ENCODE measurements around the gene RNF169. TPM values are rescaled to one million over a fixed set of nuclear protein-coding genes. Genes with fewer than 3 reads are reported as not detected.

RNF169 gene
- total and polyA plus RNA-seq, 2 experiments from 2014 or later: 0.78 to 16.5 TPM

- TF ChIP-seq, protein P1, sequence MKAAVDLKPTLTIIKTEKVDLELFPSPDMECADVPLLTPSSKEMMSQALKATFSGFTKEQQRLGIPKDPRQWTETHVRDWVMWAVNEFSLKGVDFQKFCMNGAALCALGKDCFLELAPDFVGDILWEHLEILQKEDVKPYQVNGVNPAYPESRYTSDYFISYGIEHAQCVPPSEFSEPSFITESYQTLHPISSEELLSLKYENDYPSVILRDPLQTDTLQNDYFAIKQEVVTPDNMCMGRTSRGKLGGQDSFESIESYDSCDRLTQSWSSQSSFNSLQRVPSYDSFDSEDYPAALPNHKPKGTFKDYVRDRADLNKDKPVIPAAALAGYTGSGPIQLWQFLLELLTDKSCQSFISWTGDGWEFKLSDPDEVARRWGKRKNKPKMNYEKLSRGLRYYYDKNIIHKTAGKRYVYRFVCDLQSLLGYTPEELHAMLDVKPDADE (IDR thresholded peaks at IDR 0.05): no peak
Measured at GRCh38 chr11:74703211-74703610, 45.4 kb upstream of the RNF169 start (continued).

DNA sequence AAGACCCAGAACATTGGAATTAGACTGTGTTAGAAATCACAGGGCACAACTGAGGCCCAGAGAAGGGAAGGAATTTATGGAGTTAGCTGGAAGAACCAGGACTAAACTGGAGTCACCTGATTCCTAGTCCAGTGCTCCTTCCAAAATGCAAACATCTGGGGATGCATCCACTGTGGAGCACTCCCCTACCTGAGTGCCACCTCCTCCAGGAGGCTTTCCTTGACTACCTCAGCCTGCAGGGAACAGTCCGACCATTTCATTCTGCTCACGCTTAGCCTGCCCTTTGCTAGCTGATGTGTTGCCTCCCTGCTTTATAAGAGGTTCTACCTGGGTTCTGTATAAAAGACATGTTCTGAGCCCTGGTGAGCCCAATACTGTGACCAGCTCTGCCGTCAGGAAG lies 41.5 kb upstream of the RNF169 start:
- ATAC-seq (no peak), DNase-seq (ENCODE audit: low spot score) (no peak)
- H3K27me3 ChIP-seq (ENCODE audit: insufficient read depth): no peaks in the 10 kb centered on the region
- H3K27ac ChIP-seq (ENCODE audit: low read depth): no peak overlapping the region
- Mint-ChIP-seq H3K9me3 (no peaks in the 10 kb centered on the region), H3K36me3 (ENCODE audit: low read depth) (no peaks in the 10 kb centered on the region), H3K4me3 (no peak overlapping the region), H3K4me1 (peaks cover 11% of the 10 kb centered on the region), H3K27me3 (ENCODE audit: insufficient read depth, low read depth, poor library complexity) (peaks cover 20% of the 10 kb centered on the region), H3K27ac (no peak overlapping the region)
- no peaks in the 10 kb centered on the region for H3K36me3 ChIP-seq (ENCODE audit: insufficient read depth)
- no peaks in the 10 kb centered on the region for H3K9me2 ChIP-seq (ENCODE audit: insufficient read depth)
- H3F3A ChIP-seq (replicated peaks; ENCODE audit: low read depth): no peaks in the 10 kb centered on the region
- no peak overlapping the region for H3K4me2 ChIP-seq
- H2AFZ ChIP-seq: no peak overlapping the region
- H3K4me3 ChIP-seq: no peak overlapping the region
- H3K4me1 ChIP-seq (ENCODE audit: insufficient read depth): peaks cover 7% of the 10 kb centered on the region; the same call in 1 of the 2 replicates
- no peaks in the 10 kb centered on the region for H4K20me1 ChIP-seq (replicated peaks; ENCODE audit: insufficient read depth)
- H3K79me2 ChIP-seq (replicated peaks; ENCODE audit: insufficient read depth): no peaks in the 10 kb centered on the region
- TF ChIP-seq, protein P2, sequence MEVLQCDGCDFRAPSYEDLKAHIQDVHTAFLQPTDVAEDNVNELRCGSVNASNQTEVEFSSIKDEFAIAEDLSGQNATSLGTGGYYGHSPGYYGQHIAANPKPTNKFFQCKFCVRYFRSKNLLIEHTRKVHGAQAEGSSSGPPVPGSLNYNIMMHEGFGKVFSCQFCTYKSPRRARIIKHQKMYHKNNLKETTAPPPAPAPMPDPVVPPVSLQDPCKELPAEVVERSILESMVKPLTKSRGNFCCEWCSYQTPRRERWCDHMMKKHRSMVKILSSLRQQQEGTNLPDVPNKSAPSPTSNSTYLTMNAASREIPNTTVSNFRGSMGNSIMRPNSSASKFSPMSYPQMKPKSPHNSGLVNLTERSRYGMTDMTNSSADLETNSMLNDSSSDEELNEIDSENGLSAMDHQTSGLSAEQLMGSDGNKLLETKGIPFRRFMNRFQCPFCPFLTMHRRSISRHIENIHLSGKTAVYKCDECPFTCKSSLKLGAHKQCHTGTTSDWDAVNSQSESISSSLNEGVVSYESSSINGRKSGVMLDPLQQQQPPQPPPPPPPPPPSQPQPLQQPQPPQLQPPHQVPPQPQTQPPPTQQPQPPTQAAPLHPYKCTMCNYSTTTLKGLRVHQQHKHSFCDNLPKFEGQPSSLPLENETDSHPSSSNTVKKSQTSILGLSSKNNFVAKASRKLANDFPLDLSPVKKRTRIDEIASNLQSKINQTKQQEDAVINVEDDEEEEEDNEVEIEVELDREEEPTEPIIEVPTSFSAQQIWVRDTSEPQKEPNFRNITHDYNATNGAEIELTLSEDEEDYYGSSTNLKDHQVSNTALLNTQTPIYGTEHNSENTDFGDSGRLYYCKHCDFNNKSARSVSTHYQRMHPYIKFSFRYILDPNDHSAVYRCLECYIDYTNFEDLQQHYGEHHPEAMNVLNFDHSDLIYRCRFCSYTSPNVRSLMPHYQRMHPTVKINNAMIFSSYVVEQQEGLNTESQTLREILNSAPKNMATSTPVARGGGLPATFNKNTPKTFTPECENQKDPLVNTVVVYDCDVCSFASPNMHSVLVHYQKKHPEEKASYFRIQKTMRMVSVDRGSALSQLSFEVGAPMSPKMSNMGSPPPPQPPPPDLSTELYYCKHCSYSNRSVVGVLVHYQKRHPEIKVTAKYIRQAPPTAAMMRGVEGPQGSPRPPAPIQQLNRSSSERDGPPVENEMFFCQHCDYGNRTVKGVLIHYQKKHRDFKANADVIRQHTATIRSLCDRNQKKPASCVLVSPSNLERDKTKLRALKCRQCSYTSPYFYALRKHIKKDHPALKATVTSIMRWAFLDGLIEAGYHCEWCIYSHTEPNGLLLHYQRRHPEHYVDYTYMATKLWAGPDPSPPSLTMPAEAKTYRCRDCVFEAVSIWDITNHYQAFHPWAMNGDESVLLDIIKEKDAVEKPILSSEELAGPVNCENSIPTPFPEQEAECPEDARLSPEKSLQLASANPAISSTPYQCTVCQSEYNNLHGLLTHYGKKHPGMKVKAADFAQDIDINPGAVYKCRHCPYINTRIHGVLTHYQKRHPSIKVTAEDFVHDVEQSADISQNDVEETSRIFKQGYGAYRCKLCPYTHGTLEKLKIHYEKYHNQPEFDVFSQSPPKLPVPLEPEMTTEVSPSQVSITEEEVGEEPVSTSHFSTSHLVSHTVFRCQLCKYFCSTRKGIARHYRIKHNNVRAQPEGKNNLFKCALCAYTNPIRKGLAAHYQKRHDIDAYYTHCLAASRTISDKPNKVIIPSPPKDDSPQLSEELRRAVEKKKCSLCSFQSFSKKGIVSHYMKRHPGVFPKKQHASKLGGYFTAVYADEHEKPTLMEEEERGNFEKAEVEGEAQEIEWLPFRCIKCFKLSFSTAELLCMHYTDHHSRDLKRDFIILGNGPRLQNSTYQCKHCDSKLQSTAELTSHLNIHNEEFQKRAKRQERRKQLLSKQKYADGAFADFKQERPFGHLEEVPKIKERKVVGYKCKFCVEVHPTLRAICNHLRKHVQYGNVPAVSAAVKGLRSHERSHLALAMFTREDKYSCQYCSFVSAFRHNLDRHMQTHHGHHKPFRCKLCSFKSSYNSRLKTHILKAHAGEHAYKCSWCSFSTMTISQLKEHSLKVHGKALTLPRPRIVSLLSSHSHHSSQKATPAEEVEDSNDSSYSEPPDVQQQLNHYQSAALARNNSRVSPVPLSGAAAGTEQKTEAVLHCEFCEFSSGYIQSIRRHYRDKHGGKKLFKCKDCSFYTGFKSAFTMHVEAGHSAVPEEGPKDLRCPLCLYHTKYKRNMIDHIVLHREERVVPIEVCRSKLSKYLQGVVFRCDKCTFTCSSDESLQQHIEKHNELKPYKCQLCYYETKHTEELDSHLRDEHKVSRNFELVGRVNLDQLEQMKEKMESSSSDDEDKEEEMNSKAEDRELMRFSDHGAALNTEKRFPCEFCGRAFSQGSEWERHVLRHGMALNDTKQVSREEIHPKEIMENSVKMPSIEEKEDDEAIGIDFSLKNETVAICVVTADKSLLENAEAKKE (CRISPR knock-in tag; IDR thresholded peaks at IDR 0.05): no peak
- TF ChIP-seq NANOG (IDR thresholded peaks at IDR 0.05; ENCODE audit: borderline replicate concordance): no peak
- TF ChIP-seq ZNF331 (CRISPR knock-in tag; IDR thresholded peaks at IDR 0.05; ENCODE audit: low read depth): no peak
- TF ChIP-seq JUNB (IDR thresholded peaks at IDR 0.05; ENCODE audit: unreplicated experiment): no peak
- TF ChIP-seq, protein P1 (IDR thresholded peaks at IDR 0.05): no peak
- TF ChIP-seq POLR2AphosphoS5 (IDR thresholded peaks at IDR 0.05; ENCODE audit: low read depth): no peak

Data from GM23338 (cell line).